CD14-positive monocyte (primary cell): ENCODE results near the gene GREM2. TPM values are rescaled to one million over a fixed set of nuclear protein-coding genes. Genes with fewer than 3 reads are reported as not detected.

Experiments
- DNase-seq, 3 donors: peaks; one replicate each; pipeline ENCODE4 v3.0.0-alpha.2; 2011 to 2022
- H2AFZ ChIP-seq: 2 replicates; pipeline ENCODE4 v1.6.0; 2012; ENCODE audit warnings: mild to moderate bottlenecking, low read depth, low read length, inconsistent platforms; ENCODE audit not compliant: insufficient read depth, poor library complexity, severe bottlenecking
- H3K27ac ChIP-seq, 2 donors: 1 replicate in 1 of 2; 2 replicates in 1 of 2; pipeline ENCODE4 v1.5.1; 2012 to 2013; ENCODE audit warnings: low read length in 2 of 2, control low read depth in 1 of 2, inconsistent platforms in 1 of 2, low read depth in 1 of 2, mild to moderate bottlenecking in 1 of 2
- H3K27me3 ChIP-seq, 2 donors: one replicate each; pipeline versions ENCODE4 v1.6.0 to v1.6.1; 2011 to 2013; ENCODE audit warnings: low read length in 2 of 2; ENCODE audit not compliant: control insufficient read depth in 2 of 2, insufficient read depth in 2 of 2
- H3K36me3 ChIP-seq, 2 donors: replicated peaks in 1 of 2; 1 replicate in 1 of 2; 2 replicates in 1 of 2; pipeline versions ENCODE4 v1.5.1 to v1.6.1; 2012 to 2013; ENCODE audit warnings: low read length in 2 of 2, control low read depth in 1 of 2, inconsistent platforms in 1 of 2, mild to moderate bottlenecking in 1 of 2; ENCODE audit not compliant: insufficient read depth in 2 of 2, control insufficient read depth in 1 of 2
- H3K4me1 ChIP-seq, 2 donors: 1 replicate in 1 of 2; 2 replicates in 1 of 2; pipeline versions ENCODE4 v1.5.1 to v1.6.1; 2012 to 2013; ENCODE audit warnings: low read length in 2 of 2, control low read depth in 1 of 2, inconsistent platforms in 1 of 2, mild to moderate bottlenecking in 1 of 2, moderate library complexity in 1 of 2; ENCODE audit not compliant: insufficient read depth in 2 of 2, control insufficient read depth in 1 of 2
- H3K4me2 ChIP-seq: replicated peaks from 2 replicates; pipeline ENCODE3; 2012; ENCODE audit warnings: low read length, moderate library complexity, mild to moderate bottlenecking; ENCODE audit not compliant: poor library complexity, severe bottlenecking; ENCODE audit errors: extremely low read depth
- H3K4me3 ChIP-seq, 3 experiments: fragments of 200-600 bp in 1 of 3; sonication (generic) in 1 of 3; replicated peaks in 1 of 3; 1 replicate in 2 of 3; 2 replicates in 1 of 3; pipeline ENCODE4 v1.5.1; 2011 to 2013; ENCODE audit warnings: low read length in 3 of 3, mild to moderate bottlenecking in 3 of 3, control low read depth in 2 of 3, low read depth in 2 of 3, inconsistent platforms in 1 of 3, moderate library complexity in 1 of 3
- H3K79me2 ChIP-seq: 2 replicates; pipeline ENCODE4 v1.6.0; 2012; ENCODE audit warnings: mild to moderate bottlenecking, control low read depth, inconsistent platforms, low read length, moderate library complexity; ENCODE audit not compliant: insufficient read depth
- H3K9ac ChIP-seq: 2 replicates; pipeline ENCODE4 v1.6.0; 2017; ENCODE audit warnings: low read length, mild to moderate bottlenecking; ENCODE audit not compliant: insufficient read depth, poor library complexity, severe bottlenecking
- H3K9me3 ChIP-seq, 2 donors: replicated peaks in 1 of 2; 1 replicate in 1 of 2; 2 replicates in 1 of 2; pipeline versions ENCODE4 v1.5.1 to v1.6.1; 2012 to 2013; ENCODE audit warnings: low read length in 2 of 2, control low read depth in 1 of 2; ENCODE audit not compliant: control insufficient read depth in 1 of 2, insufficient read depth in 1 of 2
- H4K20me1 ChIP-seq: 2 replicates; pipeline ENCODE4 v1.6.0; 2012; ENCODE audit warnings: mild to moderate bottlenecking, low read length, control low read depth, moderate library complexity; ENCODE audit not compliant: insufficient read depth
- H3K27ac Mint-ChIP-seq, 7 donors: one replicate each; pipeline ENCODE4 v1.8.0; 2020; ENCODE audit warnings: mild to moderate bottlenecking in 7 of 7, mixed read lengths in 7 of 7, moderate library complexity in 6 of 7, inconsistent platforms in 2 of 7
- H3K27me3 Mint-ChIP-seq, 3 donors: one replicate each; pipeline ENCODE4 v1.8.0; 2021 to 2022; ENCODE audit warnings: low read depth in 3 of 3, mild to moderate bottlenecking in 3 of 3, mixed read lengths in 3 of 3, moderate library complexity in 3 of 3, inconsistent platforms in 1 of 3
- H3K36me3 Mint-ChIP-seq, 2 donors: one replicate each; pipeline ENCODE4 v1.8.0; 2020; ENCODE audit warnings: mixed read lengths in 2 of 2, inconsistent platforms in 1 of 2, mild to moderate bottlenecking in 1 of 2
- H3K4me1 Mint-ChIP-seq: one replicate; pipeline ENCODE4 v1.8.0; 2020; ENCODE audit warnings: mild to moderate bottlenecking, mixed read lengths
- H3K4me3 Mint-ChIP-seq, 2 donors: one replicate each; pipeline ENCODE4 v1.8.0; 2020; ENCODE audit warnings: mild to moderate bottlenecking in 2 of 2, mixed read lengths in 2 of 2, moderate library complexity in 1 of 2
- H3K9me3 Mint-ChIP-seq, 7 donors: one replicate each; pipeline ENCODE4 v1.8.0; 2020 to 2022; ENCODE audit warnings: mixed read lengths in 7 of 7, mild to moderate bottlenecking in 6 of 7, moderate library complexity in 6 of 7, inconsistent platforms in 2 of 7
- WGBS: methylation state at CpG from one replicate; pipeline ENCODE4 v1.1.5; 2013; ENCODE audit warnings: missing lambda C conversion rate; ENCODE audit not compliant: insufficient coverage; 5-methylcytosine and 5-hydroxymethylcytosine counted together
- intact Hi-C, 2 donors: fragments of 100-400 bp; cut with micrococcal nuclease; formaldehyde crosslinking; loops; one replicate each; pipeline versions ENCODE4 v1.15.0 to v1.15.1; 2023
- polyA plus RNA-seq, 3 donors: library from polyadenylated mRNA; depleted of rRNA in 1 of 3; unstranded in 2 of 3; stranded (reverse) in 1 of 3; fragments of 300-500 nt in 2 of 3; fragments of >200 nt in 1 of 3; fragmentation: Illumina TruSeq in 2 of 3; gene quantifications; 1 replicate in 2 of 3; 2 replicates in 1 of 3; pipeline ENCODE4 v1.2.3, GENCODE V29; 2012 to 2021
- TF ChIP-seq, protein P1 (sequence below): fragments of 200-600 bp; IDR thresholded peaks from one replicate; pipeline ENCODE4 v1.8.0; 2022; ENCODE audit warnings: antibody characterized with exemption, mild to moderate bottlenecking

The GREM2 gene
- polyA plus RNA-seq, 3 donors, result not detected

DNA sequence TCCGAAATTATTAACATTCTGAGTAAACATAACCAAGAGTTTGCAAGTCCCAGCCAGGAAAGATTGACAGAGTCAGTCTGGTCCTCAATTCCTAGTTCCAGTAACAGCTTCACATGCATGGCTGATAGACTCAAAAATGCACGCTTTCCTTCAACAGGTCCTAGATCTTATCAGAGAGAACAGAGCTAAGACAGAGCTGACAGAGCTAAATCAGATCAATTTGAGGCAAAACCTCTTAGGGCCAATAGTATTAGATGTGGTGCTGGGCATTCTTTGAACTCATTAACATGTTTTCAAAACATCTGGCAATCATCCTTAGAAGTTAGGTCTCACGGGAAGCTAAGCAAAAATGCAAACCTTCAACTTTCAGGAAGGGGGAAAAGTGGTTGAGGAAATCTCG lies 114.0 kb downstream of the GREM2 start:
- intact Hi-C loops, result no loop called here
- 100% methylated on average over 1 of the region's 4 CpGs for WGBS
- H3K27ac ChIP-seq, result no peak overlapping the region
- H3K4me3 Mint-ChIP-seq, result no peak overlapping the region
- no peaks in the 10 kb centered on the region for H3K4me1 Mint-ChIP-seq
- H3K9me3 ChIP-seq, result peaks cover 7 to 9% of the 10 kb centered on the region in 2 donors
- no peaks in the 10 kb centered on the region for H3K4me1 ChIP-seq
- H3K4me3 ChIP-seq, result no peak overlapping the region
- peaks cover 4 to 9% (median 6%) of the 10 kb centered on the region in 3 donors for H3K27me3 Mint-ChIP-seq
- no peak overlapping the region for H3K9ac ChIP-seq
- no peak for DNase-seq
- H3K36me3 ChIP-seq, result no peaks in the 10 kb centered on the region
- no peak overlapping the region for H3K4me2 ChIP-seq
- H3K36me3 Mint-ChIP-seq, result no peaks in the 10 kb centered on the region
- H3K27ac Mint-ChIP-seq, result no peak overlapping the region
- H3K9me3 Mint-ChIP-seq, result peaks cover 0 to 23% (median 5%) of the 10 kb centered on the region in 7 donors
- no peaks in the 10 kb centered on the region for H4K20me1 ChIP-seq
- no peaks in the 10 kb centered on the region for H3K27me3 ChIP-seq
- no peak overlapping the region for H2AFZ ChIP-seq
- no peaks in the 10 kb centered on the region for H3K79me2 ChIP-seq
- TF ChIP-seq, protein P1, sequence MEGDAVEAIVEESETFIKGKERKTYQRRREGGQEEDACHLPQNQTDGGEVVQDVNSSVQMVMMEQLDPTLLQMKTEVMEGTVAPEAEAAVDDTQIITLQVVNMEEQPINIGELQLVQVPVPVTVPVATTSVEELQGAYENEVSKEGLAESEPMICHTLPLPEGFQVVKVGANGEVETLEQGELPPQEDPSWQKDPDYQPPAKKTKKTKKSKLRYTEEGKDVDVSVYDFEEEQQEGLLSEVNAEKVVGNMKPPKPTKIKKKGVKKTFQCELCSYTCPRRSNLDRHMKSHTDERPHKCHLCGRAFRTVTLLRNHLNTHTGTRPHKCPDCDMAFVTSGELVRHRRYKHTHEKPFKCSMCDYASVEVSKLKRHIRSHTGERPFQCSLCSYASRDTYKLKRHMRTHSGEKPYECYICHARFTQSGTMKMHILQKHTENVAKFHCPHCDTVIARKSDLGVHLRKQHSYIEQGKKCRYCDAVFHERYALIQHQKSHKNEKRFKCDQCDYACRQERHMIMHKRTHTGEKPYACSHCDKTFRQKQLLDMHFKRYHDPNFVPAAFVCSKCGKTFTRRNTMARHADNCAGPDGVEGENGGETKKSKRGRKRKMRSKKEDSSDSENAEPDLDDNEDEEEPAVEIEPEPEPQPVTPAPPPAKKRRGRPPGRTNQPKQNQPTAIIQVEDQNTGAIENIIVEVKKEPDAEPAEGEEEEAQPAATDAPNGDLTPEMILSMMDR, result no peak

DNA sequence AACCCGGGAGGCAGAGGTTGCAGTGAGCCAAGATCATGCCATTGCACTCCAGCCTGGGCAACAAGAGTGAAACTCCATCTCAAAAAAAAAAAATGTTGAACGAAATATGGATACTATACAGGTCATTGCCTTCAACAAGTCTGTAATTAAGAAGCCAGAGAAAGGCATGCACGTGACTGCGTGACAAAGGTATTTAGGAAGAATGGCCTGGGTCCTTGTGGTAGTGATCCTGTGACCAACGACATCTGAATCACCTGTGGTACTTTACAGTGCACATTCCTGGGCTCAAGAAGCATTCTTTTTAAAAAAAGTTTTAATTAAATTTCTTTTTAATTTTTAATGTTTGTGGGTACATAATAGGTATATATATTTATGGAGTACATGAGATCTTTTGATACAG lies 115.0 kb downstream of the GREM2 start:
- no peaks in the 10 kb centered on the region for H3K4me1 Mint-ChIP-seq
- H3K4me2 ChIP-seq, result no peak overlapping the region
- no peak overlapping the region for H3K4me3 ChIP-seq
- no peaks in the 10 kb centered on the region for H3K27me3 ChIP-seq
- H3K79me2 ChIP-seq, result no peaks in the 10 kb centered on the region
- no peaks in the 10 kb centered on the region for H3K36me3 ChIP-seq
- intact Hi-C loops, result no loop called here
- no peak overlapping the region for H3K4me3 Mint-ChIP-seq
- H3K27ac ChIP-seq, result no peak overlapping the region
- no peak overlapping the region for H3K27ac Mint-ChIP-seq
- no peaks in the 10 kb centered on the region for H3K4me1 ChIP-seq
- peaks cover 2 to 32% (median 12%) of the 10 kb centered on the region in 7 donors for H3K9me3 Mint-ChIP-seq
- DNase-seq, result no peak
- no peak overlapping the region for H3K9ac ChIP-seq
- H3K9me3 ChIP-seq, result peaks cover 7 to 16% of the 10 kb centered on the region in 2 donors
- 92% methylated on average over 4 of the region's 5 CpGs for WGBS
- no peak overlapping the region for H2AFZ ChIP-seq
- peaks cover 6 to 12% (median 10%) of the 10 kb centered on the region in 3 donors for H3K27me3 Mint-ChIP-seq
- no peaks in the 10 kb centered on the region for H4K20me1 ChIP-seq
- TF ChIP-seq, protein P1, result no peak
- no peaks in the 10 kb centered on the region for H3K36me3 Mint-ChIP-seq
